Epidermal melanocyte (primary cell): Measurements from ENCODE around the gene PIGK.
"Not testable (repeated sequence)": the region's sequence is repeated elsewhere in the genome, so short reads cannot be mapped to it uniquely, and the experiment has no call there.

Source experiments
- DNase-seq: peaks from one replicate; pipeline ENCODE4 v3.0.0; 2011; ENCODE audit warnings: low spot score; ENCODE audit not compliant: insufficient read length

Gene PIGK

GRCh38 chr1:77219166-77219887, at the start of gene PIGK:
Gene PIGK (minus strand): TSS chr1:77219430. CDS start chr1:77219402, 28 bp downstream.
- peak; percentile 51 for DNase-seq

- no peak for DNase-seq
Observed at GRCh38 chr1:77267035-77267434, 47.8 kb upstream of the PIGK start.

- DNase-seq, result no peak
Observed at GRCh38 chr1:77265180-77265579, 46.0 kb upstream of the PIGK start.

GRCh38 chr1:77263708-77264107, 44.5 kb upstream of the PIGK start:
- DNase-seq, result no peak

- no peak for DNase-seq
Observed at GRCh38 chr1:77253211-77253610, 34.0 kb upstream of the PIGK start.

GRCh38 chr1:77250126-77250525, 30.9 kb upstream of the PIGK start:
- no peak for DNase-seq

- no peak for DNase-seq
Observed at GRCh38 chr1:77245830-77246229, 26.6 kb upstream of the PIGK start.

GRCh38 chr1:77239311-77239710, 20.1 kb upstream of the PIGK start:
- DNase-seq, result no peak

GRCh38 chr1:77238462-77238861, 19.2 kb upstream of the PIGK start:
- no peak for DNase-seq

- no peak for DNase-seq
Observed at GRCh38 chr1:77234943-77235342, 15.7 kb upstream of the PIGK start.

GRCh38 chr1:77234096-77234495, 14.9 kb upstream of the PIGK start:
- DNase-seq, result no peak

GRCh38 chr1:77232829-77233228, 13.6 kb upstream of the PIGK start:
- DNase-seq, result no peak

- no peak for DNase-seq
Observed at GRCh38 chr1:77230051-77230450, 10.8 kb upstream of the PIGK start.

GRCh38 chr1:77228836-77229235, 9.6 kb upstream of the PIGK start:
- no peak for DNase-seq

- no peak for DNase-seq
Observed at GRCh38 chr1:77227381-77227780, 8.2 kb upstream of the PIGK start.

- DNase-seq, result no peak
Observed at GRCh38 chr1:77222496-77222895, 3.3 kb upstream of the PIGK start.

GRCh38 chr1:77220687-77221463, 1.6 kb upstream of the PIGK start:
- no peak for DNase-seq

- no peak for DNase-seq
Observed at GRCh38 chr1:77218477-77219165, 609 bp downstream of the PIGK start.

- not testable (repeated sequence) for DNase-seq
Observed at GRCh38 chr1:77204043-77204442, 15.2 kb downstream of the PIGK start.

- no peak for DNase-seq
Observed at GRCh38 chr1:77202751-77203150, 16.5 kb downstream of the PIGK start.

GRCh38 chr1:77200806-77201205, 18.4 kb downstream of the PIGK start:
- DNase-seq, result no peak

GRCh38 chr1:77200293-77200692, 18.9 kb downstream of the PIGK start:
- DNase-seq, result no peak
